ENCODE results near the gene ZNF771.

The ZNF771 gene

DNA sequence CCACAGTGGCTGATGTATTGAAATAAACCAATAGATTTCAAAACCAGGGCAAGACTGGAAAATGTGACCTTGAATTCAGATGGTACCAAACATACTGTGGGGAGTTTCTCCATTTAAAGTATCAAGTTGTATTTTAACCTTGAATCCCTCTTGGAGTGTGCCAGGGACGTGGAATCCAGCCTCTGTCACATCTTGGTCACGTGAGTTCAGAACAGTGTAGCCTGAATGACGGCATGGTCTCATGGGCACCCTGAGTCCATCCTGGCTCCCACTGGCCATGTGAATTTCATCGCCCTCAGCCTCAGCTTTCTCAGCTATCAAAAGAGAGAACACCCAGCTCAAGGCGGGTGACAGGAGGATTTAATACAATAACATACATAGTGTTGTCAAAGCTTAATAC, 6.8 kb downstream of the ZNF771 start:
- TF ChIP-seq, protein P1, sequence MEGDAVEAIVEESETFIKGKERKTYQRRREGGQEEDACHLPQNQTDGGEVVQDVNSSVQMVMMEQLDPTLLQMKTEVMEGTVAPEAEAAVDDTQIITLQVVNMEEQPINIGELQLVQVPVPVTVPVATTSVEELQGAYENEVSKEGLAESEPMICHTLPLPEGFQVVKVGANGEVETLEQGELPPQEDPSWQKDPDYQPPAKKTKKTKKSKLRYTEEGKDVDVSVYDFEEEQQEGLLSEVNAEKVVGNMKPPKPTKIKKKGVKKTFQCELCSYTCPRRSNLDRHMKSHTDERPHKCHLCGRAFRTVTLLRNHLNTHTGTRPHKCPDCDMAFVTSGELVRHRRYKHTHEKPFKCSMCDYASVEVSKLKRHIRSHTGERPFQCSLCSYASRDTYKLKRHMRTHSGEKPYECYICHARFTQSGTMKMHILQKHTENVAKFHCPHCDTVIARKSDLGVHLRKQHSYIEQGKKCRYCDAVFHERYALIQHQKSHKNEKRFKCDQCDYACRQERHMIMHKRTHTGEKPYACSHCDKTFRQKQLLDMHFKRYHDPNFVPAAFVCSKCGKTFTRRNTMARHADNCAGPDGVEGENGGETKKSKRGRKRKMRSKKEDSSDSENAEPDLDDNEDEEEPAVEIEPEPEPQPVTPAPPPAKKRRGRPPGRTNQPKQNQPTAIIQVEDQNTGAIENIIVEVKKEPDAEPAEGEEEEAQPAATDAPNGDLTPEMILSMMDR (conservative IDR thresholded peaks at IDR 0.05; ENCODE audit: low read depth, low read length): no peak
- H3K4me3 ChIP-seq (ENCODE audit: low read length): no peak overlapping the region
- DNase-seq (ENCODE audit: low read depth): no peak

DNA sequence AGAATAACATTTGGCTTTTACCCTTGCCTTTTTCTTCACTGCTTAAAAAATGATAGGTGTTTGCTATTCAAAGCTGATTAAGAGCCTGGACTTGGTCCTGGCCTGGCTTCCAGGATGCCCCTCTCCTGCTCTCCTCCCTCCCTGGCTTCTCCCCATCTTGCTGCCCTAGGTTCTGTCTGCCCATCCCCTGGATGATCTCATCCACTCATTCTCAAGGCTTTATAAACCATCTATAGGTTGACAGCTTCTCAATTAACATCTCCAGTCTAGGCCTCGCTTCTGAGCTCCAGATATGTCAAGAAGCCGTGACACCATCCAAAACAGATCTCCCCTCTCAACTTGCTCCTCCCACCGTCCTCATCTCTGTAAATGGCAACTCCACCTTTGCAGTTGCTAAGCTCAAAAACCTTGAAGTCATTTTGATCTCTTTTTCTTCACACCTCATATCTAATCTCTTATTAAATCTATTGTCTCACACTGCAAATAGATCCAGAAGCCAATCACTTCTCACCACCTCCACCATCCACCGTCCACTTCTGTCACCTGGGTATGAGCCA, 8.7 kb downstream of the ZNF771 start:
- H3K4me3 ChIP-seq (ENCODE audit: low read length): no peak overlapping the region
- TF ChIP-seq, protein P1 (conservative IDR thresholded peaks at IDR 0.05; ENCODE audit: low read depth, low read length): no peak
- no peak for DNase-seq (ENCODE audit: low read depth)

DNA sequence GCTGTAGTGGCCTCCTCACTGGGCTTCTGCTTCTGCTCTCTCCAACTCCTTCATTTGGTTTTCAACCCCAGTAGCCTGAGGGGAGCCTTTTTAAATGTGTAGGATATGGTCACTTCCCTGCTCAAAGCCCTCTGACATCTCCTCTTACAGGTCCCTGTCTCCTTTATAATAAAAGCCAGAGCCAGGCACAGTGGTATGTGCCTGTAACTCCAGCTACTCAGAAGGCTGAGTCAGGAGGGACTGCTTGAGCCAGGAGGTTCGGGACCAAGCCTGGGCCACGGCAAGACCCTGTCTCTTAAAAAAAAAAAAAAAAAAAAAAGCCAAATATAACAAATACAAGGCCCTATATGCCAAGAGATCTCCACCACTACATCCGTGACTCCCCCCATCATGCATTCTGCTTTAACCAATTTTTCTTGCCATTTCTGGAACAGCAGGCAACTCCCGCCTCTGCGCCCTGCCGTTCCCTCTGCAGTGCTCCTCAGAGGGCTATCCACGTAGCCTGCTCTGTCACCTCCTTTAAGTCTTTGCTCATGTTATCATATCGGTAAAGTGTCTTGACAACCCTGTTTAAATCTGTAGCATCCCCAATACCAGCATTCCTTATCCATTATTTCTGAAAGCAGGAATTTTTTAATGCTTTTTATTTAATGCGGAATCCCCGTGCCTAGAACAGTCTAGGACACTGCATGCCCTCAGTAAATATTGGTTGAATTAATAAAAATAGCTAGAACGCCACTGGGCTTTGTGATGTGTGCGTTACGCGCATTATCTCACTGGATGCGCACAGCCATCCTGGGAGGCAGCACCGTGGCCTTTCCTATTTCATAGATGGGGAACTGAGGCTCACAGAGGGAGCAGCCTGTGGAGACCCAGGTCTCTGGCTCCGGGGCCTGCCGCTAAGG, 9.5 kb downstream of the ZNF771 start:
- H3K4me3 ChIP-seq (ENCODE audit: low read length): peak overlapping the region; percentile 43
- TF ChIP-seq, protein P1 (conservative IDR thresholded peaks at IDR 0.05; ENCODE audit: low read depth, low read length): no peak
- DNase-seq (ENCODE audit: low read depth): no peak

DNA sequence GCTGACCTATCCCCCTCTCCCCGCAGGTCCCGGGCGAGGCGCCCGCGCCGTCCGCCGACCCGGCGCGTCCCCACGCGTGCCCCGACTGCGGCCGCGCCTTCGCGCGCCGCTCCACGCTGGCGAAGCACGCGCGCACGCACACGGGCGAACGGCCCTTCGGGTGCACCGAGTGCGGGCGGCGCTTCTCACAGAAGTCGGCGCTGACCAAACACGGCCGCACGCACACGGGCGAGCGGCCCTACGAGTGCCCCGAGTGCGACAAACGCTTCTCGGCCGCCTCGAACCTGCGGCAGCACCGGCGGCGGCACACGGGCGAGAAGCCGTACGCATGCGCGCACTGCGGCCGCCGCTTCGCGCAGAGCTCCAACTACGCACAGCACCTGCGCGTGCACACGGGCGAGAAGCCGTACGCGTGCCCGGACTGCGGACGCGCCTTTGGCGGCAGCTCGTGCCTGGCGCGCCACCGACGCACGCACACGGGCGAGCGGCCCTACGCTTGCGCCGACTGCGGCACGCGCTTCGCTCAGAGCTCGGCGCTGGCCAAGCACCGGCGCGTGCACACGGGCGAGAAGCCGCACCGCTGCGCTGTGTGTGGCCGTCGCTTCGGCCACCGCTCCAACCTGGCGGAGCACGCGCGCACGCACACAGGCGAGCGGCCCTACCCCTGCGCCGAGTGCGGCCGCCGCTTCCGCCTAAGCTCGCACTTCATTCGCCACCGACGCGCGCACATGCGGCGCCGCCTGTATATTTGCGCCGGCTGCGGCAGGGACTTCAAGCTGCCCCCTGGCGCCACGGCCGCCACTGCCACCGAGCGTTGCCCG, 10.3 kb downstream of the ZNF771 start:
- H3K4me3 ChIP-seq (ENCODE audit: low read length): peak overlapping the region; percentile 43
- peak; percentile 71 for DNase-seq (ENCODE audit: low read depth)
- TF ChIP-seq, protein P1 (conservative IDR thresholded peaks at IDR 0.05; ENCODE audit: low read depth, low read length): no peak

DNA sequence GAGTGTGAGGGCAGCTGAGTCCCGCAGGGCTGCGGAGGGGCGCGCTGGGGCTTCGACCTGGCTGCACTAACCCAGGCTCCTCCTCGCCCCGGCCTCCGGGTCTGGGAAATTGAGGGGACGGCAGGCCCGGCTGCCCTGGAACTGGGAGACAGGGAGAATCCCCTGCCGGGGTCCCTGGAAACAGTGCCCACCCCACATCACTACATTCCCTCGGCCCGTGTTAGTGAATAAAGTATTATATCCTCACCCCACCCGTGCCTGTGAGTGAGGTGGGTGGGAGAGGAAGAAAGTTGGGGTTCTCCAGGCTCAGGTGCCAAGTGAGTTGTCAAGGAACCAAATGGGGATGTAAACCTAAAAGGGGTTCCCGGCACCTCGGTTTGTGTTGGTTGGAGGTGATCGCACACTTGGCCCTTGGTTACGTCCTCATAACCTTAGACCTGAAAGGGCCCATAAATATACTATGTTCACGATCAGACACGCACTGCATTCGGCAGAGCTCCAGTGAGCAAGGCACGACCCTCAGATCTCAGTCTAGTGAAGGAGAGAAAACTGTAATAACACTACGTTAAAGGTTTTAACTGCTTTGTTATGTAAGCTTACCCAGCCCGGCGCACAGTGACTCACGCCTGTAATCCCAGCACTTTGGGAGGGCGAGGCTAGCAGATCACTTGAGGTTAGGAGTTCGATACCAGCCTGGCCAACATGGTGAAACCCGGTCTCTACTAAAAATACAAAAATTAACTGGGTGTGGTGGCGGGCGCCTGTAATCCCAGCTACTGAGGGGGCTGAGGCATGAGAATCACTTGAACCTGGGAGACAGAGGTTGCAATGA, 11.2 kb downstream of the ZNF771 start:
- TF ChIP-seq, protein P1 (conservative IDR thresholded peaks at IDR 0.05; ENCODE audit: low read depth, low read length): peak; percentile 19
- DNase-seq (ENCODE audit: low read depth): no peak
- H3K4me3 ChIP-seq (ENCODE audit: low read length): peak overlapping the region; percentile 43

DNA sequence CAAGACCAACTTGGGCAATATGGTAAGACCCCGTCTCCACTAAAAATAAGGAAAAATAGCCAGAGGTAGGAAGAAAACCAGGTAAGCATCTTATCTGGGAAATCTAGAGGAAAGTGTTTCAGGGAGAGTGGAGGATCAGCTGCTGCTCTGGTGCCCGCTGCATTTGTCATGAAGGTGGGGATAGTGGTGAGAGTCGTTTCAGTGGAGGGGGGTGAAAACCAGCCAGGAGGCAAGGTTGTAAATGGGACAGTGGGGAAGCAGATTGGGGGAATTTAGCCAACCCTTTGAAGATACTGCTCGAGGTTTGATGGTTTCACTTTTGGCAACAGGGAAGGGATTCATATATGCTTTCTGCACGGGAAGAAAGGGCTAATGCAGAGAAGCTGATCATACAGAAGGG, 13.6 kb downstream of the ZNF771 start:
- DNase-seq (ENCODE audit: low read depth): no peak
- no peak overlapping the region for H3K4me3 ChIP-seq (ENCODE audit: low read length)
- TF ChIP-seq, protein P1 (conservative IDR thresholded peaks at IDR 0.05; ENCODE audit: low read depth, low read length): no peak

All from retinal pigment epithelial cell (primary cell).